Lung (tissue), 12 donors: ENCODE results near the gene SACS. TPM values are rescaled to one million over a fixed set of nuclear protein-coding genes. Genes with fewer than 3 reads are reported as not detected.
A peak's percentile ranks its signal among the peaks of the same experiment; 100 is the strongest.

Source experiments
- ATAC-seq: fragments of 200-7000 bp; cut with Tn5 transposase; one replicate; pipeline ENCODE4 v1.9.1; 2020; ENCODE audit warnings: moderate number of reproducible peaks; ENCODE audit not compliant: insufficient read depth, low FRiP score
- DNase-seq, 3 donors: peaks; one replicate each; pipeline ENCODE4 v3.0.0-alpha.2; 2013 to 2017
- H3K27ac ChIP-seq, 2 donors: one replicate each; pipeline ENCODE4 v1.5.1; 2013; ENCODE audit warnings: mild to moderate bottlenecking in 2 of 2, moderate library complexity in 2 of 2, control low read depth in 1 of 2, inconsistent platforms in 1 of 2, low read depth in 1 of 2, low read length in 1 of 2
- H3K27me3 ChIP-seq, 3 donors: one replicate each; pipeline ENCODE4 v1.5.1; 2013; ENCODE audit warnings: low read length in 2 of 3; ENCODE audit not compliant: control insufficient read depth in 3 of 3, insufficient read depth in 3 of 3
- H3K36me3 ChIP-seq, 4 donors: one replicate each; pipeline ENCODE4 v1.5.1; 2013; ENCODE audit warnings: low read length in 4 of 4, mild to moderate bottlenecking in 1 of 4, moderate library complexity in 1 of 4; ENCODE audit not compliant: control insufficient read depth in 4 of 4, insufficient read depth in 4 of 4
- H3K4me1 ChIP-seq, 5 donors: one replicate each; pipeline ENCODE4 v1.5.1; 2013; ENCODE audit warnings: low read length in 5 of 5, mild to moderate bottlenecking in 2 of 5, moderate library complexity in 1 of 5; ENCODE audit not compliant: control insufficient read depth in 5 of 5, insufficient read depth in 5 of 5
- H3K4me3 ChIP-seq: one replicate; pipeline ENCODE4 v1.5.1; 2013; ENCODE audit warnings: mild to moderate bottlenecking, control low read depth, moderate library complexity
- H3K9ac ChIP-seq, 2 donors: one replicate each; pipeline ENCODE4 v1.5.1; 2013; ENCODE audit warnings: low read length in 2 of 2, control low read depth in 1 of 2; ENCODE audit not compliant: insufficient read depth in 1 of 2
- H3K9me3 ChIP-seq, 4 donors: one replicate each; pipeline ENCODE4 v1.5.1; 2013; ENCODE audit warnings: low read length in 3 of 4, mild to moderate bottlenecking in 1 of 4, moderate library complexity in 1 of 4; ENCODE audit not compliant: control insufficient read depth in 4 of 4, insufficient read depth in 3 of 4
- WGBS, 2 donors: extraction: QIAGEN DNeasy Blood & Tissue Kit; methylation state at CpG; one replicate each; pipeline ENCODE4 v1.1.7; 2013; 5-methylcytosine and 5-hydroxymethylcytosine counted together
- polyA plus RNA-seq, 2 donors: library from polyadenylated mRNA; stranded (reverse); fragments of 200-250 nt; gene quantifications; one replicate each; pipeline ENCODE4 v1.2.1, GENCODE V29; 2013
- total RNA-seq, 2 donors: library from RNA; depleted of rRNA in 1 of 2; stranded (reverse); fragments of >200 nt in 1 of 2; gene quantifications; one replicate each; pipeline ENCODE4 v1.2.1, GENCODE V29; 2014 to 2021
- TF ChIP-seq, protein P1 (sequence below): IDR thresholded peaks from 2 replicates; pipeline ENCODE4 v1.5.1; 2012; ENCODE audit warnings: mild to moderate bottlenecking; ENCODE audit errors: control extremely low read depth, extremely low read depth
- donor health status: control.
- donor health status: control.
- donor health status: Bipolar disorder and iron deficiency.
- donor health status: healthy.
- donor health status: DM: yes; HTN: yes; CAD: no.

SACS gene
- total and polyA plus RNA-seq, 4 donors = 2.5 to 21.7 (median 7.0) TPM

GRCh38 chr13:23449398-23450162 lies 16.1 kb upstream of the SACS start:
- WGBS, 2 donors = 70 to 72% methylated on average over 5 of the region's 5 CpGs
- Histone ChIP-seq H3K9me3 (no peaks in the 10 kb centered on the region), H3K4me1 (peaks cover 0 to 6% (median 1%) of the 10 kb centered on the region in 5 donors), H3K27me3 (no peaks in the 10 kb centered on the region), H3K4me3 (no peak overlapping the region), H3K36me3 (no peaks in the 10 kb centered on the region), H3K9ac (no peak overlapping the region), H3K27ac (no peak overlapping the region)
- TF ChIP-seq, protein P1, sequence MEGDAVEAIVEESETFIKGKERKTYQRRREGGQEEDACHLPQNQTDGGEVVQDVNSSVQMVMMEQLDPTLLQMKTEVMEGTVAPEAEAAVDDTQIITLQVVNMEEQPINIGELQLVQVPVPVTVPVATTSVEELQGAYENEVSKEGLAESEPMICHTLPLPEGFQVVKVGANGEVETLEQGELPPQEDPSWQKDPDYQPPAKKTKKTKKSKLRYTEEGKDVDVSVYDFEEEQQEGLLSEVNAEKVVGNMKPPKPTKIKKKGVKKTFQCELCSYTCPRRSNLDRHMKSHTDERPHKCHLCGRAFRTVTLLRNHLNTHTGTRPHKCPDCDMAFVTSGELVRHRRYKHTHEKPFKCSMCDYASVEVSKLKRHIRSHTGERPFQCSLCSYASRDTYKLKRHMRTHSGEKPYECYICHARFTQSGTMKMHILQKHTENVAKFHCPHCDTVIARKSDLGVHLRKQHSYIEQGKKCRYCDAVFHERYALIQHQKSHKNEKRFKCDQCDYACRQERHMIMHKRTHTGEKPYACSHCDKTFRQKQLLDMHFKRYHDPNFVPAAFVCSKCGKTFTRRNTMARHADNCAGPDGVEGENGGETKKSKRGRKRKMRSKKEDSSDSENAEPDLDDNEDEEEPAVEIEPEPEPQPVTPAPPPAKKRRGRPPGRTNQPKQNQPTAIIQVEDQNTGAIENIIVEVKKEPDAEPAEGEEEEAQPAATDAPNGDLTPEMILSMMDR = no peak
- no peak for DNase-seq
- no peak for ATAC-seq

- Histone ChIP-seq H3K9me3 (no peaks in the 10 kb centered on the region), H3K27me3 (no peaks in the 10 kb centered on the region), H3K27ac (no peak overlapping the region), H3K36me3 (no peaks in the 10 kb centered on the region), H3K4me3 (no peak overlapping the region), H3K4me1 (peaks cover 0 to 6% (median 0%) of the 10 kb centered on the region in 5 donors), H3K9ac (no peak overlapping the region)
- DNase-seq (peak; percentile 48 to 87 (median 87)), ATAC-seq (peak; percentile 52)
- WGBS, 2 donors = 79 to 96% methylated on average over 3 of the region's 3 CpGs
- TF ChIP-seq, protein P1 = no peak
Observed at GRCh38 chr13:23447927-23448326, 14.4 kb upstream of the SACS start.

DNA sequence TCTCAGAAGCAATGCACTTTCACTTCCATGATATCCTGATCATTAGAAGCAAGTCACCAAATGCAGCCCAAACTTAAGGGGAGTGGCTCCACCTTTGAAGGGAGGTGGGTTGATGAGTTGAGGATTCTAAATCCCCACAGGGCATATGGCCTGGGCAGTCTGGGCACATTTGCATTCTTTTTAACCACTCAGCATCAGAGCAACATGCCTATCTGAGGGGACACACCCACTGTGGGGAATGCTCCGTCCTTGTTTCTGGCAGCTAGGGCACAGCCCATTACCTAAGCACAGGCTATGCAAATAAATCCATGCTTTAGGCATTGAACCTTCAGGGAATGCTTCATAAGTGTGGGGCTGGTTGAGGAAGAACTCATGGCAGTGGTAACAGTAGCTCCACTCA lies 12.3 kb upstream of the SACS start:
- TF ChIP-seq, protein P1 = no peak
- no peak overlapping the region for H3K9ac ChIP-seq
- H3K9me3 ChIP-seq = no peaks in the 10 kb centered on the region
- no peak overlapping the region for H3K27ac ChIP-seq
- no peaks in the 10 kb centered on the region for H3K27me3 ChIP-seq
- no peak for ATAC-seq
- H3K4me1 ChIP-seq = peaks cover 0 to 6% (median 0%) of the 10 kb centered on the region in 5 donors
- WGBS, 2 donors = 72 to 91% methylated on average over 1 of the region's 1 CpG
- no peak for DNase-seq
- H3K4me3 ChIP-seq = no peak overlapping the region
- no peaks in the 10 kb centered on the region for H3K36me3 ChIP-seq
